Measurements from ENCODE around the gene CARD19.

DNA sequence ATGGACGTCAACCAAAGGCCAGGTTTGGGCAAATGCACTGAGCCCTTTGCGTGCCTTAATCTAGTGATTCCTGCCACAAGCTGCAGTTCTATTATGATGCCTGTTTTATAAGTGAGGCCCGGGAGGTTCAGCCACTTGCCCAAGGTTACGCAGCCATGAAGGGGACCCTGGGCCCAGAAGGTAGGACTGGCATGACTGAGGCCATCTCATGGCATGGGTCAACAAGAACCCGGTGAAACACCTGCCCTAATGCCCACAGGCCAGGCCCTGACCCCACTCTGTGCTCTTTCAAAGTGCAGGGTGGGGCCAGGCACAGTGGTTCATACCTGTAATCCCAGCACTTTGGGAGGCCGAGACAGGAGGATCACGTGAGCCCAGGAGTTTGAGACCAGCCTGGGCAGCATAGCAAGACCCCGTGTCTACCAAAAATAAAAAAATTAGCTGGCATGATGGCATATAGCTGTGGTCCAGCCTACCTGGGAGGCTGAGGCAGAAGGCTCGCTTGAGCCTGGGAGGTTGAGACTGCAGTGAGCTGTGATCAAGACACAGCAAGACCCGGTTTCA, 29.4 kb downstream of the CARD19 start:
- TF ChIP-seq, protein P1, sequence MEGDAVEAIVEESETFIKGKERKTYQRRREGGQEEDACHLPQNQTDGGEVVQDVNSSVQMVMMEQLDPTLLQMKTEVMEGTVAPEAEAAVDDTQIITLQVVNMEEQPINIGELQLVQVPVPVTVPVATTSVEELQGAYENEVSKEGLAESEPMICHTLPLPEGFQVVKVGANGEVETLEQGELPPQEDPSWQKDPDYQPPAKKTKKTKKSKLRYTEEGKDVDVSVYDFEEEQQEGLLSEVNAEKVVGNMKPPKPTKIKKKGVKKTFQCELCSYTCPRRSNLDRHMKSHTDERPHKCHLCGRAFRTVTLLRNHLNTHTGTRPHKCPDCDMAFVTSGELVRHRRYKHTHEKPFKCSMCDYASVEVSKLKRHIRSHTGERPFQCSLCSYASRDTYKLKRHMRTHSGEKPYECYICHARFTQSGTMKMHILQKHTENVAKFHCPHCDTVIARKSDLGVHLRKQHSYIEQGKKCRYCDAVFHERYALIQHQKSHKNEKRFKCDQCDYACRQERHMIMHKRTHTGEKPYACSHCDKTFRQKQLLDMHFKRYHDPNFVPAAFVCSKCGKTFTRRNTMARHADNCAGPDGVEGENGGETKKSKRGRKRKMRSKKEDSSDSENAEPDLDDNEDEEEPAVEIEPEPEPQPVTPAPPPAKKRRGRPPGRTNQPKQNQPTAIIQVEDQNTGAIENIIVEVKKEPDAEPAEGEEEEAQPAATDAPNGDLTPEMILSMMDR (IDR thresholded peaks at IDR 0.05) = no peak
- no peak for TF ChIP-seq POLR2A (IDR thresholded peaks at IDR 0.05)
